HepG2 (cell line): Measurements from ENCODE around the gene CBL.

Experiments used
- CTCF ChIP-seq: sonication (generic); formaldehyde crosslinking; IDR thresholded peaks from 2 replicates; pipeline ENCODE4 v1.5.0; 2020; ENCODE audit warnings: mild to moderate bottlenecking, missing genetic modification reagents, moderate library complexity
- HIVEP1 ChIP-seq: sonication (generic); formaldehyde crosslinking; IDR thresholded peaks from 2 replicates; pipeline ENCODE4 v1.4.0; 2020; ENCODE audit warnings: mild to moderate bottlenecking, missing genetic modification reagents
- IRX3 ChIP-seq: sonication (generic); formaldehyde crosslinking; IDR thresholded peaks from 2 replicates; pipeline ENCODE4 v1.8.1; 2023; ENCODE audit warnings: mild to moderate bottlenecking, low read depth, missing genetic modification reagents, borderline replicate concordance
- KLF16 ChIP-seq, 2 experiments: sonication (generic) in 1 of 2; formaldehyde crosslinking in 1 of 2; IDR thresholded peaks; 2 replicates each; pipeline versions ENCODE4 v1.6.1 to v1.8.0; 2016 to 2023; ENCODE audit warnings: missing genetic modification reagents in 2 of 2, missing compliant biosample characterization in 1 of 2
- MAX ChIP-seq: IDR thresholded peaks from 2 replicates; pipeline ENCODE4 v1.6.1; 2012; ENCODE audit warnings: inconsistent platforms
- NCOR1 ChIP-seq: fragments of 200-600 bp; sonication (generic); IDR thresholded peaks from 2 replicates; pipeline ENCODE4 v1.7.0; 2017; ENCODE audit warnings: antibody characterized with exemption, low read length, borderline replicate concordance
- POLR2AphosphoS5 ChIP-seq: IDR thresholded peaks from 2 replicates; pipeline ENCODE4 v1.6.1; 2012; ENCODE audit warnings: low read depth, low read length
- SNAPC2 ChIP-seq: sonication (generic); formaldehyde crosslinking; IDR thresholded peaks from 2 replicates; pipeline ENCODE4 v1.8.1; 2022; ENCODE audit warnings: mild to moderate bottlenecking, missing genetic modification reagents
- SP2 ChIP-seq: sonication (generic); formaldehyde crosslinking; IDR thresholded peaks from 2 replicates; pipeline ENCODE4 v1.5.1; 2020; ENCODE audit warnings: mild to moderate bottlenecking, missing genetic modification reagents

GRCh38 chr11:119356349-119357031 is 150.4 kb downstream of the CBL start:
- TF ChIP-seq MAX: no peak
- TF ChIP-seq KLF16 (CRISPR knock-in tag; IDR thresholded peaks at IDR 0.05): no peak
- TF ChIP-seq POLR2AphosphoS5: no peak
- TF ChIP-seq SP2: no peak
- TF ChIP-seq NCOR1: no peak
- peak; percentile 42; the same call in 1 of the 2 replicates for TF ChIP-seq CTCF (CRISPR knock-in tag)
- no peak for TF ChIP-seq HIVEP1
- no peak for TF ChIP-seq SNAPC2 (CRISPR knock-in tag)
- TF ChIP-seq IRX3 (CRISPR knock-in tag): no peak
